Stimulated activated CD4-positive, alpha-beta T cell treated with anti-CD3 and anti-CD28 coated beads, Interleukin-1b, Interleukin-23, amount 100 ng/mL, for 48 hours (primary cell): ENCODE data around the gene CCDC170.

Source experiments
- DNase-seq: peaks from one replicate; pipeline ENCODE4 v3.0.0-alpha.2; 2020

Gene CCDC170

DNA sequence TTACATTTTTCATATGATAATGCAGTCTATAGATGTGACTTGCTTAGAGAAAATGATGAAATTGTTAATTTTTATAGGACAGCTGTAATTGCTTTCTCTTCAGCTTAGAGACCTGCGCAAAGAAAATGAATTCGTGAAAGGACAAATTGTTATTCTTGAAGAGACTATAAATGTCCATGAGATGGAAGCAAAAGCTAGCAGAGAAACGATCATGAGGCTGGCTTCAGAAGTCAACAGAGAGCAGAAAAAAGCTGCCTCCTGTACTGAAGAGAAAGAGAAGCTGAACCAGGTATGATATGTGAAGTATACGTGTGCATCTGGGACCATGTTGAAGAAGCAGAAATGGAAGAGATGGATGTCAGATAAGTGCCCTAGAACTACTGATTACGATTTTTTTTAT, 54.4 kb downstream of the CCDC170 start:
- no peak for DNase-seq

DNA sequence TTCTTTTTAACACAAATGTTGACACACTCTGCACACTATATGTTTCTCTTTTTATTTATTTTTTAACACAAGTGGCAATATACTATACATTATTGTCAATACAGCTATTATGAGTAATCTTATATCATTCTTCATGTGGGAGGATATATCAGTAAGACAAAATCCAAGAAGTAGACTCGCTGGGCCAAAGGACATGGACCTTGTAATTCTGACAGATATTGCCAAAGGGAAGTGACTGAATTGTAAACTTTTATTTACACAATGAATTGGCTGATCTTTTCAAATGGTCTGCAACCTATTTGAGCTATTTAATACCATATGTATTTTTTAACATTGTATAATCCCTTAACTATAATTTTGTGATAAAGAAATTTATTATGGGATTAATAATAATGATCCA, 56.0 kb downstream of the CCDC170 start:
- no peak for DNase-seq

DNA sequence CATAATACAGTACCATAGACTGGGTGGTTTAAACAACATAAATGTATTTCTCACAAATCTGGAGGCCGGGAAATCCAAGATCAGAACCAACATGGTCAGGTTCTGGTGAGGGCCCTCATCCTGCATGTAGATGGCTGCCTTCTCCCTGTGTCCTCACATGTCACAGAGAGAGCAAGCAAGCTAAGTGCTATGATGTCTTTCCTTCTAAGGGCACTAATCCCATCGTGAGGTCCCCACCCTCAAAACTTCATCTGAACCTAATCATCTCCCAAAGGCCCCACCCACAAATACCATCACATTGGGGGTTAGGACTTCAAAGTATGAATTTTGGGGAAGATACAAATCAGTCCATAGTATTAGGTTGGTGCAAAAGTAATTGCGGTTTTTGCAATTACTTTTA, 56.8 kb downstream of the CCDC170 start:
- no peak for DNase-seq

DNA sequence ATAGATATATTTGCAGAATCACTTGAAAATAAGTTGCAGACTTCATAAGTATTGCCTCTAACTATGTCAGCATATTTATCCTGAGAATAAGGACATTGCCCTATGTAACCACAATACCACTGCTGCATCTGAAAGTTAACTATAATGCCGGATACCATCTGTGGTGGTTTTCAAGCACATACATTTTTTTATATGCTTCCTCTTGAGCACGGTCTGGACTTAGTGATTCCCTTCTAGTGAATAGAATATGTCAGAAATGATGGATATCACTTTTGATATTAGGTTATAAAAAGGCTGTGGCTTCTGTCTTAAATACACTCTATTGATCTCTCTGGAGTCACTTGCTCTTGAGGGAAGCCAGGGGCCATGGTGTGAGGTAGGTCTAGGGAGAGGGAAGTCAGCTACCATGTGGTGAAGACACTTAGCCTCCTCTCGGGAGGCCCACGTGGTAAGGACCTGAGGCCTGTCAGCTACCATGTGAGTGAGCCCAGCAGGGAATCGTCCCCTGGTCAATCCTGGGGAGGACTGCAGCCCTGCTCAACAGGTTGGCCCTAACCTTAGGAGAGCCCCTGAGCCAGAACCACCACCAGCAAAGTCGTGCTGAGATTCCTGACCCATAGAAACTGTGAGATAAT, 57.5 kb downstream of the CCDC170 start:
- no peak for DNase-seq

DNA sequence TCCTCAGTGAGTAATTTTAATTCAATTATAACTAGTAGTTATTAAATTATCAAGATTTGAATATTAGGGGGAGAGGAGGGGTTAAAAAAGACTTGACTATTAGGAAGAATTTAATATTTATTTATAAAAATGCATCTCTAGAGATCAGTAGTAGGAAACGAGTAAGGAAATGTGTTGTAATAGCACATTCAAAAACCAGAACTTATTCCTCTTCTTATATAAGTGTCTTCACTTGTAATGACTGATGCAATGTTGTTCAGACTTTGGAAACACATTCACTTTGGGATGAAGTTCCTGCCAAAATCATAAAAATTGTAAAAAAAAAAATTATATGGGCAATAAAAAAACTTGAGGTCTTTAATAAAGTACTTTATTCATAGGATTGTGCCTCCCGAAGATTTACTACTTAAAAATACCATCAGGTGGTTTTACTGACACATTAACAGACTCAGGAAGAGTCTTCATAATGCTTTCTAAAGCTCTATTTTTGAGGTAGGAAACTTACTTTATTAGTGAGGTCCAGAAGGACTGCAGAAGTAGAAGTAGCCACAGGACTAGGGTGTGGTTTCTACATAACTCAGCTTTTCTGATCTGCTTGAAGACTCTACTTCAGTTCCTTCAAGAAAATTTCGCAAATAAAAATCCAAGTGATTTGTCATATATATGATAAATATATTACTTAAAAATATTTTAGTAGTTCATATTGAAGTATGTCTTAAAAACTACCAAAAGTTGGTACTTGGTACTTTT, 59.8 kb downstream of the CCDC170 start:
- no peak for DNase-seq

DNA sequence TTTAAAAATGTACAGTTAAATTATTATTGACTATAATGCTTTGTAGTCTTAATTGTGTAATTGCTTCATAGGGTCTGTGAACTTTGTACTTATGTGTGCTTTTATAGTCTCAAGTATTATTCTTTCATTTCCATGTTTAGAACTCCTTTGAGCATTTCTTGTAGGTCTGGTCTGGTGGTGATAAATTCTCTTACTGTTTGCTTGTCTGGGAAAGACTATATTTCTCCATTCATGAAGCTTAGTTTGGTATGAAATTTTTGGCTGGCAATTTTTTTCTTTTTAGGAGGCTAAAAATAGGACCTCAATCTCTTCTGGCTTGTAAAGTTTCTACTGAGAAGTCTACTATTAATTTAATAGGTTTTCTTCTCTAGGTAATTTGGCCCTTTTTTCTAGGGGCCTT, 67.4 kb downstream of the CCDC170 start:
- no peak for DNase-seq

DNA sequence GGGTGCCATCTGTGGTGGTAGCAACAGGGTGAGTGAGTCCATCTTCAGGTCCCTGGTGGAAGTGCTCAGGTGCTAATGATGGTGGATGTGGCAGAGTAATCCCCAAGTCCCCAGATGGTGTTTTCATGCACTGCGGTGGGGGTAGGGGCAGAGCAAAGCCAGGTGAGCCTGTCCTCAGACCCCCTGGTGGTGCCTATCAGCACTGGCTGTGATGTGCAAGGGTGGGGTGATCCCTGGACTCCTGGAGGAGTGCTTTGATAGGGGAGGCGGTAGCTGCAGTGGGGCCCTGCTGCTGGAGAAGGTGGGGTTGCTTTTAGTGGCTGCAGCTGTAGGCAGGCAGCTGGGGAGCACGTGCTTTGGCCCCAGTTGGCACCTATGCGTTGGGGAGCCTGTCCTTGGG, 70.8 kb downstream of the CCDC170 start:
- DNase-seq: no peak

DNA sequence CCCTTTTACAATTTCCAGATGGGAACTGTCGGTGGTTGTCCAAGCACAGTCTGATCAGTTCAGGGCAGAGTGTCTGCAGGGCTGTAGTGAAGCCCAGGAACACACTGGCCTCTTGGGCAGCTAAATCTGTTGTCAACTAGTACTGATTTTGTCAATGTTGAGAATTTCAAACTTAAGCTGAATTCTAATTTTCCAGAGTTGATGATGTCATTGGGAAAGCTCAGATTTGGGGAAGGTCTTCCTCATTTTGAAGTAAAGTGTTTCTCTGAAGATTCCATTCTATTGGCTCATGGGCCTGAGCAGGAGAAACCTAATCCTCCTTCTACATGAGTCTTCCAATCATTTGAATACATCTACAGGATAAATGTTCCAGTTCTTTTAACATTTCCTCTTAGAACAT, 72.1 kb downstream of the CCDC170 start:
- DNase-seq: no peak

DNA sequence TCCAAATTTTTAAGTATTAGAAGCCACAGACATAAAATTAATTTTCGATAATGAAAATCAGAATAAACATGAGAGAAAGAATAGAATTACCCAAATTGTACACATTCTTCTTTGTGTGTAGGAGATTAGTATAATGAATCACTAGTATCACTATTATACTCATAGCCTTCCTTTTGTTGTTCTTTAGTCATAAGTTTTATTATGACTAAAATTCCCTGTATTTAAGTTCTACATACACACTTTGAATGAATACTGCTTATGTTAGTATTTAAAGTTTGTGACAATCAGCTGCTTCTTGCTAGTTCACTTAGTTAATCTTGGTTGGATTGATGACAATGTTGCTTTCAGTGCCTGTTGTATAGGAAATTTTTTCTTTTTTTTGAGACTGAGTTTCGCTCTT, 72.7 kb downstream of the CCDC170 start:
- no peak for DNase-seq

DNA sequence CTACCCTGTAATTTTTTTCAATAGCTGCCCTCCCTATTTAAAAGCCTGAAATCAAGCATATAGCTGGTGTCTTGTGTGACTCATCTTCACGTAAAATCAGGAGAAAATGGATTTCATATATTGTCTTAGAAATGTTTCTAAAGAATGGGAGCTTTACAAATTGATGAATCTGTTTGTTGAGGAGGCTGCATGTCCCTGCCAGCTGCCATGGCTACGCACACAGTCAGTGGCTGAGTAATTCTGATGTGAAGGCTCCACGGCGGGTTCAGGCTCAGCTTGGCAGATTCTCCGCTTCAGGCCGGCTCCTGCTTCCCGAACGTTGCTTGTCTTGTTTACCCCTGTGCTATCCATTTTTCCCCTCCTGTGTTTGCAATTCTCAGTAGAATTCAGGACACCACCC, 82.8 kb downstream of the CCDC170 start:
- DNase-seq: no peak

DNA sequence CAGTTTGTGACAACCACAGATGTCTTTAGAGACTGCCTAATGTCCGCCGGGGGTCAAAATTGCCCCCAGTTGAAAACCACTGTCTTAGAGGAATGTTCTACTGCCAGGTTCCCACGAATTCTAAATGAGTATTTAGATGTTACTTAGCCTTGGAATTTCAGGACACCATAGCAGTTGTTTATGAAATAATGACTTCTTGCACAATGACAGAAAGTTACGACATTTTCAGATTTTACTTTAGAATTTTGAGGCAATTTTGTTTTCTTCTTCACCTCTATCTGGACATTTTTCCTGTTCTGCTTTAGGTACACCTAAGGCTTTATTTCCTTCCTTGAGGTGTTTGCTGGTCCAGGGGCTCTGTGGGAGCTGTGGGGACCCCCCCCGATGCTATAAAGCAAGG, 83.4 kb downstream of the CCDC170 start:
- DNase-seq: no peak

DNA sequence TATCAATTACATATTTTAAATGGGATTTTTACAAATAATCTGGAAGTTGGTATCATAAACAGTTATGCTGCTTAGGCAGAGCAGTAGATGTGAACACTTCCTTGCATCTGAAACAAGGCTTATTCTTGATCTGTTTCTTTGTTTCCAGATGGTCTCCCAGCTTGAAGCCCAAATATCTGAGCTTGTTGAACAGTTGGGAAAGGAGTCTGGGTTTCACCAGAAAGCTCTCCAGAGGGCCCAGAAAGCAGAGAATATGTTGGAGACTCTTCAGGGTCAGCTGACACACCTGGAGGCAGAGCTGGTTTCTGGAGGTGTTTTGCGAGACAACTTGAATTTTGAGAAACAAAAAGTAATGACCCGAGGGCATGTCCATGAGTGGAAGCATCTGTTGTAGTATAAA, 91.9 kb downstream of the CCDC170 start:
- DNase-seq: no peak

DNA sequence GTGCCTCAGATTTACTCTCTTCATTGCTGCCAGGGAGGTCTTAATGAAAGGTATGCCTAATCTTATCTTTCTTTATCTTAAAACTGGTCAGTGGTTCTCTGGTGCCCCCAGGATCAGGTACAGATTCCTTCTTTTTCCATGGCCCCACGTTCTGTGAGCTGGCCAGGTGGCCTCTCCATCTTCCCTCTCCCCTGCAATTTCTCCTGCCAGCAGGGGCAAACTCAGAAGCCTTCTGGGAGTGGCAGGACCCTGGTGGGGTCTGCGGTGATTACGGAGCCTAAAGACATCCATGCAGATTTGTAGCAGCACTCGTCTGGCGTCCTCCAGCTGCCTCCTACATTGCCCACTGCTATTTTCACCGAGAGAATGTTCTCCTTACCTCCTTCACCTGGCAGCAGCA, 95.8 kb downstream of the CCDC170 start:
- DNase-seq: no peak

DNA sequence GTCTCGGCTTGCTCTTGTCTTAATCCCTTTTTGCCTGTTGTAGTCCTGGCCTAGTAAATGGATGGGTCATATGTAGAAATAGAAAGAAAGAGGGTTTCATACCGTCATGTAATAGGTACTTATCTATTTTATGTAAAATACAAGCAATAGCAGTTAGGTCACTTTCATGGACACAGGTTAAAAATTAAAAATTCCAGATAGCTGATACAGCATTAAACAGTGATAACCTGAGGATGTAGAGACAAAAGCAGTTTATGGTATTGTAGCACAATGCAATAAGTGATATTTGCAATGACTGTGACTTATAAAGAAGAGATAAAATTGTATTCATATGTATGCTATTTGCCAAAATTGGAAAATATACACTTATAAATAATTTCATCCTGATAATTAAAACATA, 96.9 kb downstream of the CCDC170 start:
- DNase-seq: no peak

DNA sequence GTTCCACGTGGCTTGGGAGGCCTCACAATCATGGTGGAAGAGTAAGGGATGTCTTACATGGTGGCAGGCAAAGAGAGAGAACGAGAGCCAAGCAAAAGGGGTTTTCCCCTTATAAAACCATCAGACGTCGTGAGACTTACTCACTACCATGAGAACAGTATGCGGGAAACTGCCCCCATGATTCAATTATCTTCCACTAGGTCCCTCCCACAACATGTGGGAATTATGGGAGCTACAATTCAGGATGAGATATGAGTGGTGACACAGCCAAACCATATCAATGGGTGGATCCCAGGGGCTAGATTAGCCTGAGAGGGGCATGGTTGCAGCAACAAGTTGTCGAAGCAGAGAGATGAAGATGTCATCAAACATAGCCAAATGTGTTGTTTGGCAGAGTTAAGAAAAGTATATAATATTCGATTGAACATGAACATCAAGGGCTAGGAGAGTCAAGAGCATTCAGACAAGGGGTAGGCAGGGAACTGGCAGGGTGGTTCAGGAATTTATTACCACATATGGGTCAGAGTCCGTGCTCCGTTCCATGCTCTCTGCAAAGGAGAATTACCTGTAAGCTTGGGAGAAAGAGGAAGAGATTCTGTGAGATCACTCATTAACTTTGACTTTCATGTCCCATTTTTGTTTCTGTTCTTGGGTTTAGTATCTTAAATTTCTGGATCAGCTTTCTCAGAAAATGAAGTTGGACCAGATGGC, 98.8 kb downstream of the CCDC170 start:
- no peak for DNase-seq

DNA sequence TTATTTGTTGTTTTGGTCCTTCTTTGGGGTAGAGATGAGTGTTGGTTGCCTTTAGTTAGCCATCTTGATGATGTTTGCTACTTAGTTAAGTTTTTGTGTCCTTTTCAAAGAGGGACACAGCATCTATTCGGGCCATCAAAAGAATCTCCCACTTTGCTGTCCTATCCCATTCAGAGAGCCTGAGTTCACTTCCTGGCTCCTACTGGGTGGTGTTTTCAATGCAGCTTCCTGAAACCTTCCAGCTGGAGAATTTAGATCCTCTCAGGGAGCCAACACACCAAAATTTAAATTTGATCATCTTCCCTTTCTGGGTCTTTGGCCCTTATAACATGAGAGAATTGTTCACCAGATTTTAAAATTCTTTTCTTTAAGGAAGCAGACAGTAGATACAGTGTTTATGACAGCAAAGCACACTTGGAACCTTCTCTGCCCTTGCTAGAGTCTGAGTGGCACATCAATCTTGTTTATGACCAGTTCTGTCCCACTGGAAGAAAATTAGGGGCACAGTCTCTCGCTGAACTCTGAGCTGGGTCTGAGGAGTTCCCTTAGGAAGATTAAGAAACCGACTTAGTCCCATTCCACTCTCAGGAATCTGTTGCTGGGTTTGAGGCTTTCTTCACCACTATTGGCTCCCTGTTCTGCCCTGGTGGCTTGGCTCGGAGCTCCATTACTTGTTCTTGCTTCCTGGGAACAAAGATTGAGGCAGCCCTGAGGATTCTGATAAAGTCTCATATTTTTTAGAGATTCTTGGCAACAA, 115.5 kb downstream of the CCDC170 start:
- DNase-seq: no peak

DNA sequence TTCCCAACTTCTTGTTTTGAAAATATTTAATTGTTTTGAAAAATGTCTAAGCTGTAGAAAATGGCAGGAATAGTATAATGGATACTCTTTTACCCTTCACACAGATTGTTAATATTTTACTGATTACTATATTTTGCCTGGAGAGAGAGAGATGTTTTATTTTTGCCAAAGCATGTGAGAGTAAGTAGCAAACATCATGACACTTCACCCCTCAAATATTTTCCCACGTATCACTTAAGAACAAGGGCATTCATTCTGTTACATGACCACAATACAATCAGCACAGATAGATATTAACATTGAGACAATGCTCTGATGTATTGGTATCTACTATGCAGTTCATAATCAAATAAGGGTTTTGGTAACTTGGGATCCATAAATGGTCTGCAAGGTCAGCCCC, 116.5 kb downstream of the CCDC170 start:
- no peak for DNase-seq

DNA sequence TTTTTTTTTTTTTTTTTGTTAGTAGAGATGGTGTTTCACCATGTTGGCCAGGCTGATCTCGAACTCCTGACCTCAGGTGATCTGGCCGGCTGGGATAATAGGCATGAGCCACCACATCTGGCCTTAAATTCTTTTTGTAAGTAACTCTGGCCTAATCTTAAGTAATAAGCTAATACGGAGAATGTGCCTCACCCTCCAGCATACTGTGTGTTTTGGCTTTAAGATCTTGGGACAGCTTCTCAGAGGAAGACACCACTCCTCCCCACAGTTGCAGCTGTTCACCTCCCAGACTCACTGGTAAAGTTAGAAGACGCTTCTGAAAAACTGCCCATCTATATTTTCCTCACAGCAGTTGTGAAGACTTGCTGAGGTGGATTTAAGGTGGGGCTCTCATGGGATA, 120.8 kb downstream of the CCDC170 start:
- DNase-seq: no peak

DNA sequence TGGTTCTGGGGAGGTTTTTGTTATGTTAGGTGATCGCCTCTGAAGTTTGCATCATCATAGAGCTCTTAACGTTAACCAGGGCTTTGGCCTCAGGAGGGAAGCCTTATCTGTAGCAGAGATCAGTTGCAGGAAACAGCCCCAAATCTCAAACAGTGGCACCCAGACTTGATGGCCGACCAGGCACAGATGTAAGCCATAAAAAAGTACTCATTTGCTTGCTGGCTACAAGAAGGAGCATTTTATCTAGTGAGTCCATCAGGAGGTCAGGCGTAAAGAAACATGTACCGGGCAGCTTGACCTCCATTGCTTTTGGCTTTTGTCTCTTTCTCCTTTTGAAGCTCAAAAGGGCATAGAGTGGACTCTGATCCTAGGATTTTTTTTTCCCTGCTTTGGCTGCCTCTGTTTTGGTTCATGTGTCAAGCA, 122.3 kb downstream of the CCDC170 start:
- no peak for DNase-seq

DNA sequence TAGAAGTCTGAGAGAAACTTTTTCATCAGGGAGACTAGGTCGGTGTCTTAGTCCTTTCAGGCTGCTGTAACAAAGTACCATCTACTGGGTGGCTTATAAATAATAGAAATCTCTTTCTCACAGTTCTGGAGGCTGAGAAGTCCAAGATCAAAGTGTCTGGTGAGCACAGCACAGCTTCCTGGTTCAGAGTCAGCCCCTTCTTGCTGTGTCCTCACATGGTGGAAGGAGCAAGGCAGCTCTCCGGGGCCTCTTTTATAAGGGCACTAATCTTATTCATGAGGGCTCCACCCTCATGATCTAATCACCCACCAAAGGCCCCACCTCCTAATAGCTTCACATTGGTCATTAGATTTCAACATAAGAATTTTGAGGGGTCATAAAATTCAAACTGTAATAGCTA, 122.8 kb downstream of the CCDC170 start:
- DNase-seq: no peak

DNA sequence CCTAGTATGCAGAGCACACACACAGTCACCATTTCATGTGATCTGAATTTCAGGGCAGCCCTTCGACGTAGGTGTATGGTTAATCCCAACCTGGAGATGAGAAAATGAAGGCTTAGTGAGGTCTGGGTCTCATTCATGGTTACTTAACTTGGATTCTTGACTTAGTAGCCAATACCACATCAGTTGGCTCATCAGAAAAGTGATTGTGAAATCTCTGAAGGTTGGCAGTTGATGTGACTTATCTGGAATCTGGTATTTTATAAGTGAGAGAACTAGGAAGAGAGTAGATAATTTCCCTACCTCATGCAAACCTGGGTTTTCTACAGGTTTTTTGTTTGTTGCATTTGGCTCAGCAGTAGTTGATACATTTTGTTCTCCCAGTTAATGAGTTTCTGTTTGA, 123.7 kb downstream of the CCDC170 start:
- no peak for DNase-seq

DNA sequence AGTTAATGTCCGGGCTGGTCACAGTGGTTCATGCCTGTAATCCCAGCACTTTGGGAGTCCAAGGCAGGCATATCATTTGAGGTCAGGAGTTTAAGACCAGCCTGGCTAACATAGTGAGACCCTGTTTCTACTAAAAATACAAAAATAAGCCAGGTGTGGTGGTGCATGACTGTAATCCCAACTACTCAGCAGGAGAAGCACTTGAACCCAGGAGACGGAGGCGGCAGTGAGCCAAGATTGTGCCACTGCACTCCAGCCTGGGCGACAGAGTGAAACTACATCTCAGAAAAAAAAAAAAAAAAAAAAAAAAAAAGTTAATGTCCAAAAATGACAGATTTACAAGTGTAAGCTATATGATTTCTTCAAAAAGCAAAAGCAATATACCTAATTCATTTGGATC, 124.9 kb downstream of the CCDC170 start:
- no peak for DNase-seq

DNA sequence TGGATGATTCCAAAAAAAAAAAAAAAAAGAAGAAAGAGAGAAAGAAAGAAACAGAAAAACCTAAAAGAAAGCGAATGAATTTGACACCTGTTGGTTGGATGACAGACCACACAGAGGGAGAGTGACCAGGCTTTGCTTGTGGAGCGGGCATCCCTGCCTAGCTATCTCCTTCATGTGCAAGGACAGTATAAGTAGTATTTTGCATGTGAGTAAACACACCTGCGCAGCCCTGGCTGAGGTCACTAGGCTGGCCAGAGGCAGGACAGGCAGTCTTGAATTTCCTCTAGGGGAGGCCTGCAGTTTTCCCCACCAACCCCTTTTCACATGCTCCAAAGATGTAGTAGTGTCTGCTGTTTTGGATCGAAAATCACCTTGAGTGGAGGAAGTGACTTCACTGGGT, 126.4 kb downstream of the CCDC170 start:
- no peak for DNase-seq

DNA sequence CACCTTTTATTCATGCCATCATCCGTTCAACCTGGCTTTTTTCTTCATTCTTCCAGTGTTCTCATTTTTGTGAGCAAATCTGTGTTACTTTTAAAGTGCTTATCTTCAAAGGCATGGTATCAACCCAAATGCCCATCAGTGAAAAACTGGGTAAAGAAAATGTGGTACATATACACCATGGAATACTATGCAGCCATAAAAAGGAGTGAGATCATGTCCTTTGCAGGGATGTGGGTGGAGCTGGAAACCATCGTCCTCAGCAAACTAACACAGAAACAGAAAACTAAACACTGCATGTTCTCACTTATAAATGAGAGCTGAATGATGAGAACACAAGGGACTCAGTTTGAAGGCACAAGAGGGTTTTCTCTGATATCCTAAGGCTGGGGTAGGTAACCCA, 130.3 kb downstream of the CCDC170 start:
- no peak for DNase-seq
